H9 (cell line): ENCODE results near the gene SLC22A6. TPM values are rescaled to one million over a fixed set of nuclear protein-coding genes. Genes with fewer than 3 reads are reported as not detected.

Experiments
- DNase-seq: peaks from one replicate; pipeline ENCODE4 v3.0.0-alpha.2; 2017
- H2AFZ ChIP-seq: one replicate; pipeline ENCODE4 v1.6.1; 2013; ENCODE audit warnings: mild to moderate bottlenecking, low read length, control low read depth, moderate library complexity
- H2AK5ac ChIP-seq: 2 replicates; pipeline ENCODE4 v1.6.1; 2013; ENCODE audit warnings: low read length, control low read depth, mixed read lengths; ENCODE audit not compliant: insufficient read length
- H2BK120ac ChIP-seq: one replicate; pipeline ENCODE4 v1.6.1; 2013; ENCODE audit warnings: low read depth, mild to moderate bottlenecking, low read length, control low read depth, inconsistent platforms; ENCODE audit not compliant: poor library complexity, severe bottlenecking
- H2BK12ac ChIP-seq: 2 replicates; pipeline ENCODE4 v1.6.1; 2013; ENCODE audit warnings: low read length, control low read depth, mixed read lengths, low read depth; ENCODE audit not compliant: insufficient read length
- H2BK15ac ChIP-seq: 2 replicates; pipeline ENCODE4 v1.6.1; 2013; ENCODE audit warnings: low read depth, low read length, control low read depth
- H2BK20ac ChIP-seq: one replicate; pipeline ENCODE4 v1.6.1; 2013; ENCODE audit warnings: low read depth, mild to moderate bottlenecking, low read length, control low read depth, inconsistent platforms; ENCODE audit not compliant: poor library complexity, severe bottlenecking
- H2BK5ac ChIP-seq: 2 replicates; pipeline ENCODE4 v1.6.1; 2013; ENCODE audit warnings: low read length, control low read depth, mixed read lengths; ENCODE audit not compliant: insufficient read length
- H3K14ac ChIP-seq: 2 replicates; pipeline ENCODE4 v1.6.1; 2013; ENCODE audit warnings: low read length, control low read depth; ENCODE audit not compliant: insufficient read depth
- H3K18ac ChIP-seq: 2 replicates; pipeline ENCODE4 v1.6.1; 2013; ENCODE audit warnings: low read depth, mild to moderate bottlenecking, mixed read lengths, low read length, control low read depth; ENCODE audit not compliant: insufficient read length
- H3K23ac ChIP-seq: 2 replicates; pipeline ENCODE4 v1.6.1; 2013; ENCODE audit warnings: low read length, control low read depth, mixed read lengths, low read depth; ENCODE audit not compliant: insufficient read length
- H3K23me2 ChIP-seq: 2 replicates; pipeline ENCODE4 v1.6.1; 2013; ENCODE audit warnings: low read depth, mild to moderate bottlenecking, mixed read lengths, low read length, control low read depth; ENCODE audit not compliant: insufficient read length, poor library complexity, severe bottlenecking
- H3K27ac ChIP-seq: 2 replicates; pipeline ENCODE4 v1.5.1; 2013; ENCODE audit warnings: low read length, control low read depth, mixed read lengths, low read depth; ENCODE audit not compliant: insufficient read length
- H3K27me3 ChIP-seq: 2 replicates; pipeline ENCODE4 v1.6.1; 2013; ENCODE audit warnings: low read length, control low read depth, inconsistent platforms; ENCODE audit not compliant: insufficient read depth
- H3K4ac ChIP-seq: 2 replicates; pipeline ENCODE4 v1.6.1; 2013; ENCODE audit warnings: low read depth, mild to moderate bottlenecking, control low read depth, inconsistent platforms, low read length, moderate library complexity
- H3K4me1 ChIP-seq: 2 replicates; pipeline ENCODE4 v1.6.1; 2013; ENCODE audit warnings: low read length, control low read depth, inconsistent platforms; ENCODE audit not compliant: insufficient read depth
- H3K4me2 ChIP-seq: 2 replicates; pipeline ENCODE4 v1.6.1; 2013; ENCODE audit warnings: low read length, control low read depth, mixed read lengths; ENCODE audit not compliant: insufficient read length, insufficient read depth
- H3K56ac ChIP-seq: 2 replicates; pipeline ENCODE4 v1.6.1; 2013; ENCODE audit warnings: low read depth, mild to moderate bottlenecking, mixed read lengths, low read length, control low read depth; ENCODE audit not compliant: insufficient read length
- H3K79me1 ChIP-seq: 2 replicates; pipeline ENCODE4 v1.6.1; 2013; ENCODE audit warnings: low read depth, mild to moderate bottlenecking, moderate library complexity, low read length, control low read depth, inconsistent platforms; ENCODE audit not compliant: insufficient read depth, poor library complexity, severe bottlenecking
- H3K79me2 ChIP-seq: 2 replicates; pipeline ENCODE4 v1.6.1; 2013; ENCODE audit warnings: low read length, control low read depth, inconsistent platforms; ENCODE audit not compliant: insufficient read depth
- H3K9ac ChIP-seq: 2 replicates; pipeline ENCODE4 v1.6.1; 2013; ENCODE audit warnings: low read length, control low read depth, mixed read lengths; ENCODE audit not compliant: insufficient read length; ENCODE audit errors: extremely low read depth
- H3K9me3 ChIP-seq: one replicate; pipeline ENCODE4 v1.6.1; 2013; ENCODE audit warnings: low read depth, low read length, inconsistent platforms; ENCODE audit not compliant: control insufficient read depth
- H3T11ph ChIP-seq: one replicate; pipeline ENCODE4 v1.6.1; 2013; ENCODE audit warnings: mild to moderate bottlenecking, low read length, control low read depth, inconsistent platforms
- H4K20me1 ChIP-seq: one replicate; pipeline ENCODE4 v1.6.1; 2013; ENCODE audit not compliant: control insufficient read depth, insufficient read length, insufficient read depth
- H4K5ac ChIP-seq: 2 replicates; pipeline ENCODE4 v1.6.1; 2013; ENCODE audit warnings: low read depth, mild to moderate bottlenecking, mixed read lengths, low read length, control low read depth; ENCODE audit not compliant: insufficient read length
- H4K8ac ChIP-seq: replicated peaks from 2 replicates; pipeline ENCODE4 v1.6.1; 2013; ENCODE audit warnings: low read length, control low read depth, mixed read lengths, low read depth; ENCODE audit not compliant: insufficient read length
- H4K91ac ChIP-seq: 2 replicates; pipeline ENCODE4 v1.6.1; 2013; ENCODE audit warnings: low read depth, mild to moderate bottlenecking, moderate library complexity, mixed read lengths, low read length, control low read depth; ENCODE audit not compliant: insufficient read length
- H3K27ac Mint-ChIP-seq, 3 experiments: 2 replicates in 2 of 3; 3 replicates in 1 of 3; pipeline ENCODE4 v1.8.0; 2020 to 2021; ENCODE audit warnings: mixed read lengths in 3 of 3, mild to moderate bottlenecking in 1 of 3, moderate library complexity in 1 of 3
- H3K27me3 Mint-ChIP-seq: 2 replicates; pipeline ENCODE4 v1.8.0; 2021; ENCODE audit warnings: low read depth, mild to moderate bottlenecking, moderate library complexity, mixed read lengths
- H3K36me3 Mint-ChIP-seq, 3 experiments: 2 replicates in 2 of 3; 3 replicates in 1 of 3; pipeline ENCODE4 v1.8.0; 2020 to 2021; ENCODE audit warnings: low read depth in 3 of 3, mixed read lengths in 3 of 3; ENCODE audit not compliant: insufficient read depth in 1 of 3
- H3K4me1 Mint-ChIP-seq, 2 experiments: 2 replicates each; pipeline ENCODE4 v1.8.0; 2020; ENCODE audit warnings: mixed read lengths in 2 of 2
- H3K4me3 Mint-ChIP-seq, 2 experiments: 2 replicates in 1 of 2; 3 replicates in 1 of 2; pipeline ENCODE4 v1.8.0; 2020 to 2021; ENCODE audit warnings: mild to moderate bottlenecking in 2 of 2, mixed read lengths in 2 of 2, moderate library complexity in 1 of 2
- H3K9me3 Mint-ChIP-seq, 2 experiments: 2 replicates in 1 of 2; 3 replicates in 1 of 2; pipeline ENCODE4 v1.8.0; 2020; ENCODE audit warnings: mild to moderate bottlenecking in 2 of 2, mixed read lengths in 2 of 2, moderate library complexity in 1 of 2
- CTCF ChIP-seq: fragments of 200-600 bp; sonication (generic); conservative IDR thresholded peaks from 3 replicates; pipeline ENCODE4 v1.8.0; 2021; ENCODE audit warnings: antibody characterized with exemption, mild to moderate bottlenecking
- WGBS: extraction: QIAGEN DNeasy Blood & Tissue Kit; methylation state at CpG from one replicate; pipeline ENCODE4 v1.1.7; 2013; ENCODE audit warnings: missing lambda C conversion rate, low lambda C conversion rate, mixed read lengths; ENCODE audit not compliant: insufficient read length; ENCODE audit errors: extremely low coverage; 5-methylcytosine and 5-hydroxymethylcytosine counted together
- total RNA-seq: library from RNA; stranded (reverse); gene quantifications from 2 replicates; pipeline ENCODE4 v1.2.1, GENCODE V29; 2021

SLC22A6 gene
- total RNA-seq, 1 experiment from 2014 or later = not detected

DNA sequence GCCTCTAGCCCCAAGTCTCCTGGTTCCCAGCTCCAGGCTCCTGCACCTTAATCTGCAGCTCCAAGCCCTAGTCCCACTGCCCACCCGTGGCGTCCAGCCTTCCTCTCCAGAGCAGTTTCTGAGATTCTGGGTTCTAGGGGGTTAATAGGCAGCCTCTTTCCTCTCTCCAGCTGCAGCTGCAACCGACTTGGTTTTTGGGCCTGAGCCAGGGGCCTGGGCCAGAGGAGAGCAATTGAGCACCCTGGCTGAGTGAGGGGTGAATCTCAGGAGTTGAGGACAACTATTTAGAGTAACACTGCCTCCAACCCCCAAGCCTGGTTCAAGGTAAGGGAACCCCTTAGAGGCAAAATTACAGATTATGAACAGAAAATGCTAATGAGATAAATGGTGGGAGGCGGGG is 54.6 kb downstream of the SLC22A6 start:
- Histone ChIP-seq H4K20me1 (no peaks in the 10 kb centered on the region), H2BK15ac (no peak overlapping the region), H3K9me3 (no peaks in the 10 kb centered on the region), H2BK120ac (no peak overlapping the region), H3K23me2 (peaks cover 10% of the 10 kb centered on the region), H3K4ac (no peak overlapping the region), H2BK12ac (no peak overlapping the region), H3K23ac (no peak overlapping the region), H3K14ac (no peak overlapping the region), H4K91ac (no peak overlapping the region), H3K4me2 (no peak overlapping the region), H2BK20ac (no peak overlapping the region), H4K5ac (no peak overlapping the region), H3K56ac (no peak overlapping the region), H3K79me1 (no peaks in the 10 kb centered on the region), H2AFZ (no peak overlapping the region), H3T11ph (no peak overlapping the region), H3K18ac (no peak overlapping the region), H2AK5ac (no peak overlapping the region), H3K4me1 (no peaks in the 10 kb centered on the region; the same call in 1 of the 2 replicates), H3K27ac (no peak overlapping the region), H3K79me2 (no peaks in the 10 kb centered on the region), H2BK5ac (no peak overlapping the region), H3K9ac (no peak overlapping the region), H3K27me3 (peaks cover 17% of the 10 kb centered on the region; the same call in 1 of the 2 replicates), H4K8ac (no peak overlapping the region)
- no peaks in the 10 kb centered on the region for H3K9me3 Mint-ChIP-seq
- H3K27ac Mint-ChIP-seq = peak overlapping the region in 1 of 3 experiments; percentile 50; a peak in 1 of 7 replicates
- no peak for TF ChIP-seq CTCF
- peaks cover 32 to 50% of the 10 kb centered on the region in 2 experiments for H3K4me1 Mint-ChIP-seq
- peaks cover 57% of the 10 kb centered on the region for H3K27me3 Mint-ChIP-seq
- WGBS = no CpG with 5 or more reads among the region's 4 CpGs
- no peaks in the 10 kb centered on the region; a peak in 1 of 7 replicates for H3K36me3 Mint-ChIP-seq
- peak; percentile 22 for DNase-seq
- H3K4me3 Mint-ChIP-seq = no peak overlapping the region
